ENCODE data around the gene SYNDIG1L.

SYNDIG1L gene

DNA sequence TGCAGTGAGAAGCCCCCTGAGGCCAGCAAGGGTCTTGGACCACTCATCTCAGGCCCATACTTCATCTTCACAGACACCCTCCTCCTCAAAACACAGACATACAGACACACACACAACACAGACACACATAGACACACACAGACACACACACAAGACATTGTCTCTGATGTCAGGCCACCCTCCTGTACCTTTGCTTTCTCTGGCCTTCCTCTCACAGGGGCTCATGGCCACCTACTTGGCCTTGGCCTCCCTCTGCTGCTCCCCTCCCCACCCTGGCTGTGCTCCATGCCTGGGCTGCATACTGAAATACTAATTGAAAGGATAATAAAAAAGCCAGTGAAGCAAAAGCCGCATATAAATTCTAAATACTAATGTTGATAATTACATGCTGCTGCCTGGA lies 1.6 kb upstream of the SYNDIG1L start:
- no peak for DNase-seq

GRCh38 chr14:74425525-74426201 lies 347 bp downstream of the SYNDIG1L start:
- no peak for DNase-seq

GRCh38 chr14:74424606-74425005 lies 1.4 kb downstream of the SYNDIG1L start:
- no peak for DNase-seq

DNA sequence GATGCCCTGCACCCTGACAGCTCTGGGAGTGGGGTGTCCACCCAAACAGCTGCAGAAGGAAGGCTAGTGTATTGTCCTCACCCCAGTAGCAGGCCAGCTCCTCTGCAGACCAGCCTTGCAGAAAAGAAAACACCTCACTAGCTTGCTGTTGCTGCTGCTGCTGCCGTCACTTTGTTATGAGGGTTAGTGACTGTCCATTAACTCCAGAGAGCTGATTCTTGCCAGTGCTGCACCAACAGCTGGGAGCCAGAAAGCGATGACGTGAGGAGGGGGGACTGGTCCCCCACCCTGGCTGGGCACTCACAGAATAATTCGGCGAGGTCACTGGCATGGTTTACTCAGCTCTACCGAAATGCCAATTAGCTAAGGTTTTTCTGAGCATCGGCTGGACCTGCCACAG lies 2.8 kb downstream of the SYNDIG1L start:
- DNase-seq: no peak

DNA sequence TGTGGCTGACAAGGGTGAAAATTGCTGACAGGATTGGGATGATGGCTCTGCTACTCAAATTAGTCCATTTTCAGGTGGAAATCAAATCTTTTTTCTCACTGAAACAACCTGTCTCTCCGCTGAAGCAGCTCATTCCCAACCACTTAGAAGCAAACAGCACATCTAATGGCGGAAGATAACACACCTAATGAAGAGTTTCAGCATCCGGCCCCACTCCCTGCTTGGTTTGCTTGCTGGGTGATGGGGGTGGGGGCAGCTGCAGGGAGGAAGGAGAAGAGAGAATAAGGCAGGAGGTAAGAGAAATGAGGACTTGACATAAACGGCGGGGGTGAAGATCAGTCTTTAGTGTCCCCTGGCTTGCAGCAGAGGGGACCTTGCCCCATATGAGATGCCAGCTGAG lies 4.0 kb downstream of the SYNDIG1L start:
- DNase-seq: no peak

GRCh38 chr14:74419086-74419485 lies 6.9 kb downstream of the SYNDIG1L start:
- no peak for DNase-seq

DNA sequence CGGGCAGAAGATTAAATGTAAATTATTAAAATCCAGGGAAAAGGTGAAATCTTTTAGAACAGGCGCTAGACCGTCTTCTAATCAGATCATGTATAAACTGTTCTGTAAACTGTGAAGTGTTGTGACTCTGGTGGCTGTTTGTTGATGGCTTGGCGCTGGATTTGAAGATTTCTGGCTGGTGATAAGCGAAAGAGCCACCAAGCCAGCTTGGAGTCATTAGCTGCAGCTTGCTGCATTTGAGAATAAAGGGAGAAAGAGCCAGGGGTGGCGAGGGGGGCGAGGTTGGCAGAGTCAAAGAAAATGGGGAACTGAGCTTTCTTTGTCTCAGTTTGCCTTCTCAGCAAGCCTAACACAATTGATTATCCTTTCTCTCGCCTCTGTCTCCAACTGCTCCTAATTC lies 8.0 kb downstream of the SYNDIG1L start:
- DNase-seq: no peak

- DNase-seq: no peak
Observed at GRCh38 chr14:74417611-74418010, 8.4 kb downstream of the SYNDIG1L start.

GRCh38 chr14:74417201-74417600 lies 8.8 kb downstream of the SYNDIG1L start:
- no peak for DNase-seq

DNA sequence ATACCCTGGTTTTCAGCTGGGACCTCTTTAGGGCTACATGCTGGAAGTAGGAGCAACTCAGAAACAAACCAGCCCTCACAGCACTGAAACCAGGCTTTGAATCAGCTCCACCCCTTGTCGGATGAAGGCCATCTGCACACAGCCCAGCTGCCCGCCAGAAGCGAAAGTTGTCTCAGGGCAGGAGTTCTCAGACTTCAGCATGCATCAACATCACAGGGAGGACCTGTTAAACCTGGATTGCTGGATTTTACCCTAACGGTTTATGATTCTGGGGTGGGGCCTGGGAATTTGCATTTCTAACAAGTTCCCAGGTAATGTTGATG lies 10.9 kb downstream of the SYNDIG1L start:
- DNase-seq: no peak

DNA sequence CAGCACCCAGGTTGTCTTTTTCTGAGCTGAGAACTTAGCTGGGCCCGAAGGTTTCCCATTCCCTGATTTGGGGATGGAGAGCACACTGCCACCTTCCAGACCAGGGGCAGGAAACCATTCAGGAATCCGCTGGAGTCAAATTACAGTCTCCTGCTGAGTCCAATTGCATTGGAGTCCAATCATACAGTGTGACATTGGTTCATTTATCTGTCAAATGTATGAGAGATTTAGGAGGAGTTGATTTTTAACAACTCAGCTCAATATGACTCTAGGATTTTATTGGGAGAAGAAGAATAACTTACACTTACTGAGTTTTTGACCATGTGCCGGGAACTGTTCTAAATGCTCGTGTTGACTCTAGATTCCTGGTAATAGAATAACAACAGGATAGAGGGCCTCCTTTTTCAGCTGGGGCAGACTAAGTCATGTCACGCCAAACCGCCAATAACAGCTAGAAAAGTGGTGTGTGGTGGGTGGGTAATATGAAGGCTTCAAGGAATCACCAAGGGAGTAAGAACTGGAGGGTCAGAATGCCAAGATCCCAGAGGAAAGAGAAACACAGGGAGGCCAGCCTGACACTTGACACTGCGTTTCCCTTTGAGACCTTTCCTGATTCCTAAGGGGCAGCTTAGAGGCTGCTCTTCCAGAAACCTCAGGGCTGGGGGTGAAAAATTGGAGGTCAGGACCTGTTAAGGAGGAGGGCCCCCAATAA lies 11.5 kb downstream of the SYNDIG1L start:
- DNase-seq: no peak

- no peak for DNase-seq
Observed at GRCh38 chr14:74413627-74414026, 12.4 kb downstream of the SYNDIG1L start.

DNA sequence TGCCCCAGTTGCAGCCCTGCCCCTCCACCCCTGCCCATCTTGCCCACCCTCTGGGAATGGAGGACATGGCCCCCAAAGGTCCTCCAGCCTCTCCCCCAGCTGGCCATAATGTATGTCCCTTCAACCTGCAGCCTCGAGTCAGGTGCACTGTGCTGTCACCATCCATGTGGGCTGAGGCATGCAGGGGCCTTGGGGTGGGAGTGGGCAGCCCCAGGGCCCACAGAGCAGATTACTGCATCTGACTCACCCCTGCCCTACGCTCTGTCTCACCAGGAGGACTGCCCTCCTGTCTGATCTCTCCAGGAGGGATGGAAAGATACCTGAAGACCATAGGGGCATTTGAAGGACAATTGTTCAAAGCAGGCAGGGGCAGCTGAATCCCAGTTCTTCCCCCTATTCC lies 13.3 kb downstream of the SYNDIG1L start:
- DNase-seq: no peak

DNA sequence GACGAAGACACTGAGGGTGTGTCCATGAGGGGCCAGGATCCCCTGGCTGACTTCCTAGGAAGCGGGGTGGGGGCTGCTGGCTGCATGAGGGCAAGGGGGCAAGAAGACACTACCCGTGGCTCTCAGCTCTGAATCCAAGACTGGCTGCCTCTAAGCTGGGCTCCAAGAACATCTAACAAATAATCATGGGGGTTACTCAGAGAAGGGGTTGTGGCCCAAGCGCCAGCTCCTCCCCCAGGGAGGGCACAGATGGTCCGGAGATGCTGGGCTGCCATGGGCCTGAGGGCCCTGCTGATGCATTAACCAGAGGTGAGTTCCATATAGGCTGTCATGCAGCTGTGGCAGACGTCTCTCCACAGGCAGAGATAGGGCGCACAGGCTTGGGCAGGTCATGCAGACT lies 14.3 kb downstream of the SYNDIG1L start:
- no peak for DNase-seq

DNA sequence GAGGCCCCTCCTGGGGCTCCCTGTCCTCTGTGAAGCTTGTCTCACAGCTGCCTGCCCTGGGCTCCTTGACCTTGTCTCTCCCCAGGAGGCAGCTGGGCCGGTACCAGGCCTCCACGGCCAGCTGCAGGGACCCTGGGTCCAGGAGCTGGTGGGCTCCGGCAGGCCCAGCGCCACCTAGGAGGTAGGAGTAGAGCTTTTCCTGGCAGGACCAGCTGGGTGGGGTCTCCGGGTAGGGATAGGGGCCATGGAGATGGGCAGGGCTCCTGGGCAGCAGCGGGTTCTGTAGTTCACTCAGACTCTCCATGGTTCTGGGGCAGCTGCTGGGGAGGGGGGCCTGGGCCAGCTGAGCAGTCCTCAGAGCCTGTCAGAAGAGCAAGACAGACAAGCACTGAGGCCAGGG lies 16.6 kb downstream of the SYNDIG1L start:
- DNase-seq: no peak

- no peak for DNase-seq
Observed at GRCh38 chr14:74408870-74409269, 17.1 kb downstream of the SYNDIG1L start.

DNA sequence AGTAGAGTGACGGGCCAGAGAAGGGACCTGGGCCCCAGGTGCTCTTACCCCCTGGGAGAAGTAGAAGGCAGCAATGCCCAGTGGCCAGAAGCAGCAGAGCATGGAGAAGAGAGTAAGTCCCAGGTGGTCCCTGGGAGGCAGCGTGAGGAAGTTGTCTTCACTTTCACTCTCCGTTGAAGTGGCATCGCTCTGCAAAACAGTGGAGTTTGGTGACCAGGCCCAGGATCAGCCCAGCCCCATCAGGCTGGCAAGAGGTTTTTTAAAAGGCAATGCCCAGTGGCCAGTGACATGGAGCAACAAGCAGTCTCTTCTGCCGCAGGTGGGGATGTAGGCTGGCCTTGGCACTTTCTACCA lies 18.2 kb downstream of the SYNDIG1L start:
- no peak for DNase-seq

DNA sequence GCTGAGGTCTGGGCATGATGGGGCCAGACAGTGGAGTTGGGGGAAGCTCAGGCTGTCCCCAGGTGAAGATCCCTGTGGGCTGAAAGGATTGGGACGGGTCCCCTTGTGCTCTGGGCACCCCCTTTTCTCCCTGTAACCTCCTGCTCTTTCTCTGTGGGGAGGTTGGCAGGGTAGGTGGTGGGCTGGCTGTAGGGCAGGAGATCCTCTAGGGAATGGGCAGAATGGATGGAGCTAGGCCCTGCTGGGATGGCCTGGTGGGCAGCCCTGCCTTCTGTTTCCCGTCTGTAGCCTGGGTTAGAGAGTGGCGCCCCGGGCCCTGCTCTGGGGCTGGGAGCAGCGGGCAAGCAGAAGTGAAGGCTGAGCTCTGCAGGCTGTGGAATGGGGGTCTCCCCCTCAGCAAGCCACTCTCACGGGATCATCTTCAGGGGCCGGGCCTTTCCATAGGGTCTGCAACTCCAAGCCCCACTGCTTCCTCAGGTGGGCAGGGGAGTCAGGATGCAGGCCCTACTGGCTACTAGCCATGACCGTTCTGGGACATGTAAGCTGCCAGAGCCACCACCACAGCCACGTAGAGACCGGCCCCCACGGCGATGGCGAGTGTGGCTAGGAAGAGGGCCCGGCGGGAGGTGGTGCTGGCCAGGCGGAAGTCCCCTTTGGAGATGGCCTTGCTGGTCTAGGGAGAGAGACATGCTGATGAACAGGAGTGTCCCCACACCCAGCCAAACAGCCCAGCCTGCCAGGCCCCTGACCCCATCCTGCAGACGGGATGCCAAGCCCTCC lies 18.8 kb downstream of the SYNDIG1L start:
- DNase-seq: no peak

- DNase-seq: no peak
Observed at GRCh38 chr14:74405663-74406062, 20.3 kb downstream of the SYNDIG1L start.

DNA sequence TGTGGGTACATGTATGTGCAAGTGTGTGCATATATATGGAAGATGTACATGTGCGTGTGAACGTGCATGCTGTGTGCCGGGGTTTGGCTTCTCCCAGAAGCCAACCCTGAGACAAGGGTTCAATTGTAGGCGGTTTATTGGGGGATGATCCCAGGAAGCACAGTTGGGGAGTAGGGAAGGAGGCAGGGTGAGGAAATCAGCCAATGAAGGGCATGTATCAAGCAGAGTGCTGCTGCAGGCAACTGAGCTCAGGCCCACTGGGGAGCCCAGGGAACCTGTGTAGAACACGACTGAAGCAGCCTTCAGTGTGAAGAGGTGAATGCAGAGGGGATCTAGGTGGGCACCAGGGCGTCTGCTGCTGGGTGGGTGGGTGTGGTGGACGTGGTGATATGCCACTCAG lies 21.6 kb downstream of the SYNDIG1L start:
- no peak for DNase-seq

DNA sequence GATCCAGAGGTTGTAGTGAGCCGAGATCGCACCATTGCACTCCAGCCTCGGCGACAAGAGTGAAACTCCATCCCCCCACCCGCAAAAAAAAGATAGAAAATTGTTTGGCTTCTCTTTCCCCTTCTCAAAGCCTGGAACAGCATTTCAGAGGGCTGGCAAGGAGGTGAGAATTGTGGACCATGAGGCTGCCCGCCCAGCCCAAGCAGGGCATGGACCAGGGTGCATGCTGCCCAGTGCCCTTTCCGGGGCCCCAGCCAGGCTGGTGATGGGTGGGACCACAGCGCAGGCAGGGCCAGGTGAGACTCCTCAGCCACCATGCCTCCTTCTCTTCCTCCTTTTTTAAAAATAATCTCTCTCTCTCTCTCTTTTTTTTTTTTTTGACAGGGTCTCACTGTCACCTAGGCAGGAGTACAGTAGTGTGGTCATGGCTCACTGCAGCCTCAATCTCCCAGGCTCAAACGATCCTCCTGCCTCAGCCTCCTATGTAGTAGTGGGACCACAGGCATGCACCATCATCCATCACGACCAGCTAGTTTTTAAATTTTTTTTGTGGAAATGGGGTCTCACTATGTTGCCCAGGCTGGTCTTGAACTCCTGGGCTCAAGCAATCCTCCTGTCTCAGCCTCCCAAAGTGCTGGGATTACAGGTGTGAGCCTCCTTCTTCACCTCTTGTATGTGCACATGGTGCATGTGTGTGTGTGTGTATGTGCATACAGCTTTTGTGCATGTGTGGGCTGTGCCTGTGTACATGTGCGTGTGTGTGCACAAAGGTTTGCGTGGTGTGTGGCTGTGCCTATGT lies 22.2 kb downstream of the SYNDIG1L start:
- DNase-seq: no peak

GRCh38 chr14:74402401-74403251 lies 23.4 kb downstream of the SYNDIG1L start:
- DNase-seq: no peak
